AG09319 (cell line): ENCODE results near the gene MAG.

Experiments used
- DNase-seq: peaks from one replicate; pipeline ENCODE4 v3.0.0-alpha.2; 2010; ENCODE audit warnings: low read depth; ENCODE audit errors: extremely low read depth
- TF ChIP-seq, protein P1 (sequence below): IDR thresholded peaks from 2 replicates; pipeline ENCODE4 v1.5.1; 2011; ENCODE audit warnings: low read depth, mild to moderate bottlenecking, inconsistent platforms, low read length, moderate library complexity

The MAG gene

GRCh38 chr19:35346193-35347052 lies 54.5 kb downstream of the MAG start:
- TF ChIP-seq, protein P1, sequence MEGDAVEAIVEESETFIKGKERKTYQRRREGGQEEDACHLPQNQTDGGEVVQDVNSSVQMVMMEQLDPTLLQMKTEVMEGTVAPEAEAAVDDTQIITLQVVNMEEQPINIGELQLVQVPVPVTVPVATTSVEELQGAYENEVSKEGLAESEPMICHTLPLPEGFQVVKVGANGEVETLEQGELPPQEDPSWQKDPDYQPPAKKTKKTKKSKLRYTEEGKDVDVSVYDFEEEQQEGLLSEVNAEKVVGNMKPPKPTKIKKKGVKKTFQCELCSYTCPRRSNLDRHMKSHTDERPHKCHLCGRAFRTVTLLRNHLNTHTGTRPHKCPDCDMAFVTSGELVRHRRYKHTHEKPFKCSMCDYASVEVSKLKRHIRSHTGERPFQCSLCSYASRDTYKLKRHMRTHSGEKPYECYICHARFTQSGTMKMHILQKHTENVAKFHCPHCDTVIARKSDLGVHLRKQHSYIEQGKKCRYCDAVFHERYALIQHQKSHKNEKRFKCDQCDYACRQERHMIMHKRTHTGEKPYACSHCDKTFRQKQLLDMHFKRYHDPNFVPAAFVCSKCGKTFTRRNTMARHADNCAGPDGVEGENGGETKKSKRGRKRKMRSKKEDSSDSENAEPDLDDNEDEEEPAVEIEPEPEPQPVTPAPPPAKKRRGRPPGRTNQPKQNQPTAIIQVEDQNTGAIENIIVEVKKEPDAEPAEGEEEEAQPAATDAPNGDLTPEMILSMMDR = no peak
- no peak for DNase-seq

DNA sequence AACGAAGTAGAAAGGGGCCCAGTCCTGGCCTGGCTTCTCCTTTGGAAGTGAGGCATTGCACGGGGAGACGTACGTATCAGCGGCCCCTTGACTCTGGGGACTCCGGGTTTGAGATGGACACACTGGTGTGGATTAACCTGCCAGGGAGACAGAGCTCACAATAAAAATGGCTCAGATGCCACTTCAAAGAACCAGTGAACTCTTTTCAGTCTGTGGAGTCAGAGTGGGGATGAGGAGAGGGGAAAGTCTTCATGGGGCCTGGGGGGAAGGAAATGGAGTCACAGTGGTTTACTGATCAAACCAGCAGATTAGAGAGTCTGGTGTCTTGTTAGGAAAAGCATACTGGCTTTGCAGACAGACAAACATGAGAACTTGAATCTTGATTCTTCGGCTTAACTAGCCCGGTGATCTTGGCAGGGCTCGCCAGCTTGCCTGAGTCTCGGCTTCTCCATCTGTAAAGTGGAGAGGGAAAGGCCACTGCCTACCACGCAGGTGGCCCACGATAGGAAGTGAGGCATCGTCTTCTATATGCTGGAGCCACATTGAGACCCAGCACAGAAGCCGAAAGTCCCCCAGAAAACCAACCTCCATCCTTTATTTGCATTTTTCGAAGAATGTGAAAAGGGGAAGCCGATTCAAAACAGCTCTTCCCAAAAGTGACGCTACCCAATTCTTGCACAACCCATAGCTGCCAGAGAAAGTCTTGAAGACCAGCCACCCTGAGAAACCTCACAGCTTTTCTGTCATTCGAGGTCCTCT lies 55.4 kb downstream of the MAG start, which contains the start of gene FFAR1:
Gene FFAR1, plus strand, starts transcription at position 732 of the 759 bp plus-strand sequence. CDS start 3,650 bp downstream, outside the sequence.
- DNase-seq = no peak
- TF ChIP-seq, protein P1 = no peak

DNA sequence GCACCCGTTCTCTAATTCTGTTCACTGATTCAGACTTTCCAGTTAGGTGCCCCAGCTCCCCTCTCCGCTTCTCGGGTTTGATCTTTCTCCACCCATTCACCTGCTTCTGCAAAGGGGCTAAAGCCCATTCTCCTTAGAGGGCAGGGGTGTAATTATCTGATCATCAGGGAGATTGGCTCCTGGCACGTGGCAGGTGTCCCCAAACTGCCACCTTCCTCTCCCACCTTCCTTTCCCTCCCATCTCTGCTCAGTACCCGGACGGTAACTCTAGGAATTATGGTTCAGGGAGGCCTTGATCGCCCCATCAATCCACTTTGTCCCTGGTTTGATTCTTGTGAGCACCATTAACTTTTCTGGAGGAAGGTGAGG lies 56.0 kb downstream of the MAG start:
- TF ChIP-seq, protein P1 = no peak
- DNase-seq = no peak

GRCh38 chr19:35348911-35349611 lies 57.1 kb downstream of the MAG start:
- TF ChIP-seq, protein P1 = no peak
- no peak for DNase-seq

GRCh38 chr19:35349614-35350521 lies 57.9 kb downstream of the MAG start:
- TF ChIP-seq, protein P1 = no peak

DNA sequence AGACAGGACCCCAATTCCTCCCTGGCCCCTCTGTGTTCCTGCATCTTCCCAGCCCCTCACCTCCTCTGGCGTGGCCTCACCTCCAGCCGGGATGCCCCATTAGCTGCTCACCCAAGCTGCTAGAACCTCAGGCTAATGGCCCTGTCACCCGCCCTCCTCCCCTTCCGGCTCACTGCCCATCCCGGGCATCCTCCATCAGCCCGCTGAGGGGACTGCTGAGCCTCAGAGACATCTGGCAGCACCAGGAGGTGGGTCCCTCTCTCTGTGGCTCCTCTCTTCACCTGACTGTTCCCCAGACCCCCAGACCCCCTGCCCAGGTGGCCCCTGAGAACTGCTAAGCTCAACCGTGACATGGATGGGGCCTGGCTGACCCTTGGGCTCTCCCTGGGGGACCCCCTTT lies 58.6 kb downstream of the MAG start:
- TF ChIP-seq, protein P1 = no peak
- DNase-seq = no peak

More at GRCh38 chr19:35349614-35350521, 57.9 kb downstream of the MAG start:
- no peak for DNase-seq
